Activated naive CD4-positive, alpha-beta T cell treated with anti-CD3 and anti-CD28 coated beads, Interleukin-2, amount 50 U/mL, for 72 hours (primary cell): Measurements from ENCODE around the gene MYOT. TPM values are rescaled to one million over a fixed set of nuclear protein-coding genes. Genes with fewer than 3 reads are reported as not detected.

Source experiments
- ATAC-seq, 2 donors: fragments of 150-1000 bp; cut with Tn5 transposase; 2 replicates each; pipeline ENCODE4 v1.10.0; 2021; ENCODE audit warnings: mild to moderate bottlenecking in 2 of 2, moderate library complexity in 2 of 2
- DNase-seq, 2 donors: peaks; one replicate each; pipeline ENCODE4 v3.0.0; 2021 to 2022; ENCODE audit warnings: low spot score in 2 of 2
- H3K27ac Mint-ChIP-seq, 2 donors: one replicate each; pipeline ENCODE4 v1.8.0; 2022; ENCODE audit warnings: mild to moderate bottlenecking in 2 of 2, mixed read lengths in 2 of 2
- H3K36me3 Mint-ChIP-seq, 2 donors: one replicate each; pipeline ENCODE4 v1.8.0; 2022; ENCODE audit warnings: mixed read lengths in 2 of 2
- H3K9me3 Mint-ChIP-seq, 2 donors: one replicate each; pipeline ENCODE4 v1.8.0; 2022; ENCODE audit warnings: mixed read lengths in 2 of 2
- total RNA-seq, 2 donors: library from RNA; stranded (reverse); gene quantifications; one replicate each; pipeline ENCODE4 v1.2.3, GENCODE V29; 2022

The MYOT gene
- total RNA-seq, 2 donors from 2014 or later: not detected

- no peak for ATAC-seq
- H3K9me3 Mint-ChIP-seq: no peaks in the 10 kb centered on the region
- no peak for DNase-seq
- no peak overlapping the region for H3K27ac Mint-ChIP-seq
- no peaks in the 10 kb centered on the region for H3K36me3 Mint-ChIP-seq
These were observed 12.7 kb downstream of the MYOT start for GRCh38 chr5:137880313-137880712.

GRCh38 chr5:137887831-137888230, 20.2 kb downstream of the MYOT start:
- DNase-seq: no peak
- Mint-ChIP-seq H3K9me3 (no peaks in the 10 kb centered on the region), H3K27ac (peak overlapping the region in 1 of 2 donors; percentile 98), H3K36me3 (peaks cover 10 to 14% of the 10 kb centered on the region in 2 donors)
- no peak for ATAC-seq

- Mint-ChIP-seq H3K9me3 (no peaks in the 10 kb centered on the region), H3K27ac (peak overlapping the region; percentile 93 to 98), H3K36me3 (peaks cover 10 to 14% of the 10 kb centered on the region in 2 donors)
- no peak for ATAC-seq
- DNase-seq: no peak
These were observed 20.8 kb downstream of the MYOT start for GRCh38 chr5:137888466-137888862.

GRCh38 chr5:137888863-137889759, 21.5 kb downstream of the MYOT start, which contains the start of gene PKD2L2:
Gene PKD2L2, plus strand, starts transcription at chr5:137889457. Its CDS starts 35 bp downstream, at chr5:137889492.
- H3K9me3 Mint-ChIP-seq: no peaks in the 10 kb centered on the region
- ATAC-seq (peak; percentile 99 to 100), DNase-seq (peak; percentile 82 to 90)
- peaks cover 10 to 14% of the 10 kb centered on the region in 2 donors for H3K36me3 Mint-ChIP-seq
- H3K27ac Mint-ChIP-seq: peak within 1 kb of the TSS; percentile 93 to 98

GRCh38 chr5:137890845-137891244, 23.2 kb downstream of the MYOT start:
- Mint-ChIP-seq H3K9me3 (no peaks in the 10 kb centered on the region), H3K27ac (no peak overlapping the region), H3K36me3 (peaks cover 10 to 14% of the 10 kb centered on the region in 2 donors)
- DNase-seq (no peak), ATAC-seq (no peak)

- Mint-ChIP-seq H3K27ac (no peak overlapping the region), H3K9me3 (no peaks in the 10 kb centered on the region), H3K36me3 (peaks cover 10 to 14% of the 10 kb centered on the region in 2 donors)
- no peak for ATAC-seq
- peak in 1 of 2 donors; percentile 7 for DNase-seq
These were observed 24.2 kb downstream of the MYOT start for GRCh38 chr5:137891849-137892248.

- H3K36me3 Mint-ChIP-seq: peaks cover 2% of the 10 kb centered on the region in 2 donors
- no peak overlapping the region for H3K27ac Mint-ChIP-seq
- ATAC-seq (no peak), DNase-seq (no peak)
- H3K9me3 Mint-ChIP-seq: no peaks in the 10 kb centered on the region
These were observed 26.9 kb downstream of the MYOT start for GRCh38 chr5:137894586-137894985.

GRCh38 chr5:137896560-137896959, 28.9 kb downstream of the MYOT start:
- H3K36me3 Mint-ChIP-seq: no peaks in the 10 kb centered on the region
- DNase-seq (no peak), ATAC-seq (no peak)
- H3K9me3 Mint-ChIP-seq: no peaks in the 10 kb centered on the region
- H3K27ac Mint-ChIP-seq: no peak overlapping the region

GRCh38 chr5:137899493-137899892, 31.8 kb downstream of the MYOT start:
- Mint-ChIP-seq H3K9me3 (no peaks in the 10 kb centered on the region), H3K27ac (no peak overlapping the region)
- no peak for DNase-seq

GRCh38 chr5:137901011-137901817, 33.6 kb downstream of the MYOT start:
- no peak for ATAC-seq
- no peak for DNase-seq
- Mint-ChIP-seq H3K9me3 (no peaks in the 10 kb centered on the region), H3K27ac (no peak overlapping the region), H3K36me3 (no peaks in the 10 kb centered on the region)

More at GRCh38 chr5:137899493-137899892, 31.8 kb downstream of the MYOT start:
- H3K36me3 Mint-ChIP-seq: no peaks in the 10 kb centered on the region
- ATAC-seq: no peak

- Mint-ChIP-seq H3K9me3 (no peaks in the 10 kb centered on the region), H3K36me3 (no peaks in the 10 kb centered on the region), H3K27ac (no peak overlapping the region)
- no peak for ATAC-seq
- DNase-seq: no peak
These were observed 34.9 kb downstream of the MYOT start for GRCh38 chr5:137902408-137903133.

- DNase-seq: no peak
These were observed 47.1 kb downstream of the MYOT start for GRCh38 chr5:137914758-137915157.

GRCh38 chr5:137916923-137917322, 49.3 kb downstream of the MYOT start:
- peaks cover 14 to 15% of the 10 kb centered on the region in 2 donors for H3K9me3 Mint-ChIP-seq
- no peak for ATAC-seq
- DNase-seq: no peak
- H3K36me3 Mint-ChIP-seq: peaks cover 9 to 12% of the 10 kb centered on the region in 2 donors
- H3K27ac Mint-ChIP-seq: peak overlapping the region in 1 of 2 donors; percentile 34

More at GRCh38 chr5:137914758-137915157, 47.1 kb downstream of the MYOT start:
- Mint-ChIP-seq H3K36me3 (peaks cover 9 to 12% of the 10 kb centered on the region in 2 donors), H3K9me3 (peaks cover 14 to 15% of the 10 kb centered on the region in 2 donors), H3K27ac (no peak overlapping the region)
- ATAC-seq: no peak

GRCh38 chr5:137921931-137922330, 54.3 kb downstream of the MYOT start:
- no peak for DNase-seq
- peaks cover 8% of the 10 kb centered on the region in 2 donors for H3K36me3 Mint-ChIP-seq
- no peak for ATAC-seq
- H3K27ac Mint-ChIP-seq: no peak overlapping the region
- H3K9me3 Mint-ChIP-seq: peaks cover 8 to 11% of the 10 kb centered on the region in 2 donors

GRCh38 chr5:137923856-137924255, 56.2 kb downstream of the MYOT start:
- Mint-ChIP-seq H3K9me3 (no peaks in the 10 kb centered on the region), H3K27ac (no peak overlapping the region), H3K36me3 (no peaks in the 10 kb centered on the region)
- DNase-seq (no peak), ATAC-seq (no peak)

GRCh38 chr5:137932800-137933199, 65.1 kb downstream of the MYOT start:
- DNase-seq (no peak), ATAC-seq (no peak)
- H3K9me3 Mint-ChIP-seq: no peaks in the 10 kb centered on the region
- no peak overlapping the region for H3K27ac Mint-ChIP-seq
- H3K36me3 Mint-ChIP-seq: peaks cover 0 to 7% of the 10 kb centered on the region in 2 donors
